ENCODE results near the gene NOL11. TPM values are rescaled to one million over a fixed set of nuclear protein-coding genes. Genes with fewer than 3 reads are reported as not detected.

NOL11 gene
- total and polyA plus RNA-seq, 2 donors (not counting 3 experiments of a cell fraction or from before 2014, with no cell fraction given), result 17.7 to 52.6 TPM

GRCh38 chr17:67747681-67748235 lies 30.0 kb downstream of the NOL11 start:
- no peak for DNase-seq (ENCODE audit: low read depth, low spot score)
- intact Hi-C loops (cut with micrococcal nuclease), result no loop called here
- Histone ChIP-seq H3K4me3 (replicated peaks in 1 of 3; ENCODE audit: insufficient read depth in 1 of 3, low read depth in 1 of 3, low read length in 3 of 3) (no peak overlapping the region), H3K27ac (ENCODE audit: insufficient read depth, low read depth, low read length) (no peak overlapping the region), H3K79me2 (ENCODE audit: control insufficient read depth, insufficient read depth, low read length) (no peaks in the 10 kb centered on the region), H3K4me1 (ENCODE audit: control insufficient read depth, extremely low read depth, insufficient read depth, low read length) (peaks cover 4% of the 10 kb centered on the region), H2AFZ (ENCODE audit: low read depth, low read length) (no peak overlapping the region), H3K4me2 (ENCODE audit: insufficient read depth, low read length) (no peak overlapping the region), H4K20me1 (replicated peaks; ENCODE audit: control insufficient read depth, extremely low read depth, insufficient read depth, low read length) (no peaks in the 10 kb centered on the region), H3K36me3 (ENCODE audit: control insufficient read depth in 2 of 2, extremely low read depth in 1 of 2, insufficient read depth in 2 of 2, low read length in 2 of 2) (peaks cover 11 to 13% of the 10 kb centered on the region in 2 experiments), H3K9ac (replicated peaks; ENCODE audit: extremely low read depth, insufficient read depth, low read length) (no peak overlapping the region), H3K9me1 (replicated peaks; ENCODE audit: control insufficient read depth, extremely low read depth, insufficient read depth, low read length) (peaks cover 4% of the 10 kb centered on the region), H3K27me3 (ENCODE audit: control insufficient read depth in 2 of 2, insufficient read depth in 2 of 2, low read length in 2 of 2) (no peaks in the 10 kb centered on the region), H3K9me3 (replicated peaks; ENCODE audit: control insufficient read depth, insufficient read depth, low read length) (no peaks in the 10 kb centered on the region)
- ChIA-PET CTCF (no interaction called here), POLR2A (no interaction called here)
- no peak for FAIRE-seq
- BruUV-seq (replicated peaks), result no TSS peak
- TF ChIP-seq GATA2 (IDR thresholded peaks at IDR 0.05; ENCODE audit: insufficient read depth, insufficient read length, low read depth, low read length), result no peak
- TF ChIP-seq POLR2AphosphoS5 (IDR thresholded peaks at IDR 0.05; ENCODE audit: insufficient read depth, low read depth, low read length), result no peak
- TF ChIP-seq EZH2 (IDR thresholded peaks at IDR 0.05; ENCODE audit: borderline replicate concordance, low read depth, low read length, severe bottlenecking), result no peak
- no peak for TF ChIP-seq POLR2A (IDR thresholded peaks at IDR 0.05; ENCODE audit: low read depth, low read length)
- TF ChIP-seq, protein P1, sequence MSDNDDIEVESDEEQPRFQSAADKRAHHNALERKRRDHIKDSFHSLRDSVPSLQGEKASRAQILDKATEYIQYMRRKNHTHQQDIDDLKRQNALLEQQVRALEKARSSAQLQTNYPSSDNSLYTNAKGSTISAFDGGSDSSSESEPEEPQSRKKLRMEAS (IDR thresholded peaks at IDR 0.05; ENCODE audit: insufficient read depth, insufficient read length), result no peak
- TF ChIP-seq JUN (IDR thresholded peaks at IDR 0.05; ENCODE audit: borderline replicate concordance, insufficient read depth, insufficient read length, low read depth), result no peak
- TF ChIP-seq, protein P2, sequence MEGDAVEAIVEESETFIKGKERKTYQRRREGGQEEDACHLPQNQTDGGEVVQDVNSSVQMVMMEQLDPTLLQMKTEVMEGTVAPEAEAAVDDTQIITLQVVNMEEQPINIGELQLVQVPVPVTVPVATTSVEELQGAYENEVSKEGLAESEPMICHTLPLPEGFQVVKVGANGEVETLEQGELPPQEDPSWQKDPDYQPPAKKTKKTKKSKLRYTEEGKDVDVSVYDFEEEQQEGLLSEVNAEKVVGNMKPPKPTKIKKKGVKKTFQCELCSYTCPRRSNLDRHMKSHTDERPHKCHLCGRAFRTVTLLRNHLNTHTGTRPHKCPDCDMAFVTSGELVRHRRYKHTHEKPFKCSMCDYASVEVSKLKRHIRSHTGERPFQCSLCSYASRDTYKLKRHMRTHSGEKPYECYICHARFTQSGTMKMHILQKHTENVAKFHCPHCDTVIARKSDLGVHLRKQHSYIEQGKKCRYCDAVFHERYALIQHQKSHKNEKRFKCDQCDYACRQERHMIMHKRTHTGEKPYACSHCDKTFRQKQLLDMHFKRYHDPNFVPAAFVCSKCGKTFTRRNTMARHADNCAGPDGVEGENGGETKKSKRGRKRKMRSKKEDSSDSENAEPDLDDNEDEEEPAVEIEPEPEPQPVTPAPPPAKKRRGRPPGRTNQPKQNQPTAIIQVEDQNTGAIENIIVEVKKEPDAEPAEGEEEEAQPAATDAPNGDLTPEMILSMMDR (IDR thresholded peaks at IDR 0.05; ENCODE audit: extremely low read depth in 1 of 2, insufficient read depth in 1 of 2, low read depth in 1 of 2, low read length in 2 of 2), result no peak
- TF ChIP-seq FOS (IDR thresholded peaks at IDR 0.05; ENCODE audit: borderline replicate concordance, insufficient read depth, low read length), result no peak
- no peak for TF ChIP-seq MYC (IDR thresholded peaks at IDR 0.05; ENCODE audit: low read depth, low read length)
- dilution Hi-C loops (cut with MboI; ENCODE audit: extremely low pct_ligation_motif_present, low sequenced_read_pairs), result no loop called here
